GM21447 (cell line): ENCODE results near the gene SBF2.
"Not testable (repeated sequence)": the region's sequence is repeated elsewhere in the genome, so short reads cannot be mapped to it uniquely, and the experiment has no call there.

Experiments
- ATAC-seq: cut with Tn5 transposase; IDR thresholded peaks from one replicate; pipeline ENCODE4 v1.9.1; 2021; ENCODE audit not compliant: unreplicated experiment

The SBF2 gene

DNA sequence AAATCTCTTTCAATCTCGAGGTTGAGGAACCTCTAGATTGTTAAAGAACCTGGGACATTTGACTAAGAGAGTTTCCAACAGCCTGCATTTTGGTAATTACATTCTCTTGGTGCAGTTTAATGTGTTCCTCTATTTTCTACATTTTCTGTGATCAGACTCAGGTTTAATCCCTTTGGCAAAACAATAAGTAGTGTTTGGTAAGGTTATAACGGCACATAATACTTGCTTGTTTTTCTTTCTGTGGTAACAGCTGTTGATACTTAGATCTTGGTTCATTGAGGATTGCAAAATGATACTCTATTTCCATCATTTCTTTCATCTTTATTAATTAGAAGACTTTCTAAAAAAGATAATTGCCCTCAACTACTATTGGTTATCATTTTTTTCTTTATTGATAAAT is 271.3 kb downstream of the SBF2 start:
- ATAC-seq: no peak

DNA sequence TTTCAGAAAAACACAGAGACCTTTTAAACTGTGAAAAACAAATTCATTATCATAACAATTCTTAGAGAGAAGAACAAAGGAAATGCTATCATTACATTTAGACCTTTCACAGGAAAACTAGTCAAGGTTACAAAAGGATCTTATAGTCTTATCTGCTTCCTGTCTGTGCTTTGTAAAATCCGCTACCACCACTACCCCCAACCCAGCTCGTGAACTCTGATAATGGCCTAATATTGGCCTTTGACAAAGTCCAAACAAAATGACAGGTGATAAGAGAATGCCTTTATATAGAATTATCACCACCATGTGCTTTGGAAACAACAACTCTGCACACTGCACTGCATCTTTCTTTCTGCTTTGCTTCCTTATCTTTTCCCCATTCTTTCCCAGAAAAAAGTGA is 272.5 kb downstream of the SBF2 start:
- no peak for ATAC-seq

DNA sequence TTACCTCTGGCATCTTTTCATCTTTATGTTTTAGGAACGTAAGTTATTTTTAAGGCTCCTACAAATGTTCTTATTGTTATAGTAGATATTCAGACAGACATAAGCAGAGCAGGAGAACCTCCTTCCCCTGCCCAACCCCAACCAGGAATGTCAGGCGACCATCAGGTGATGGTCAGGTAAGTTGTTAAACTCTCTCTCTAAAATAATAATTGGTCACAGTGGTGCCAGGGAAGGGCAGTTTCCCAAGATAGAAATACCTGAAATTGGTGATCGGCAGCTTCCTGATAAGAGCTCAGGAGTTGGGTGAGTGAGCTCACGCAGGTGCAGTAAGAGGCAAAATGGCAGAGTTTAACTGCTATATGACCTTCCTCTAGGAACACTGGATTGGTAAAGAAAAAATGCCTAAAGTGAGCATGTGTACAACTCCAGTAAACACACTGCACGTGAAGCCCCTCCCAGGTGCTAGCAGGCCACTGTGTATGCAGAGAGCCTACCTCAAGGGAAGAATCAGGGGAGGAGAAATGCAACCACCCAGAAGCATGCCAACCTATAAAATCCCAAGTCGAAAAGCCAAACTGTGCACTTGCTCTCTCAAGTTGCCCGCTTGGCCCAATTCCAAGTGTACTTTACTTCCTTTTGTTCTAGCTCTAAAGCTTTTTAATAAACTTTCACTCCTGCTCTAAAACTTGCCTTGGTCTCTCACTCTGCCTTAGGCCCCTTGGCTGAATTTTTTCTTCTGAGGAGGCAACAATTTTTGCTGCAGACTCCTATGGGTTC is 273.9 kb downstream of the SBF2 start:
- ATAC-seq: no peak

DNA sequence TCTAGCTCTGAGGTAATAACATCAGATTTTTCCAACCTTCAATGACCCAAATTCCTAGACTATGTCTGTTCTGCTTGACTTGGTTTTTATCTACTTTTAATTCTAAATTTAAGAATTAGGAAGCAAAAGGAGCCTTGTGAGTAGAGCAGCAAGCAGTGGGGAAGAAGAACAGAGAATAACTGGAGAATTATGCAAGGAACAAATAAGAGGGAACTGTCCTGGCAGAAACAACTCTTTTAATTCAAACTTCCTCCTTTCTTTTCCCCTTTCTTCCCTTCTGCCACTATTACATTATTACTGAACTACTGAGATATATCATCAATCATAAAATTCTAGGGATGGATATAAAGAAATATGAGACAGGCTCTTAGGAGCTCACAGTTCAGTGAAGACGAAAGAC is 276.1 kb downstream of the SBF2 start:
- ATAC-seq: no peak

DNA sequence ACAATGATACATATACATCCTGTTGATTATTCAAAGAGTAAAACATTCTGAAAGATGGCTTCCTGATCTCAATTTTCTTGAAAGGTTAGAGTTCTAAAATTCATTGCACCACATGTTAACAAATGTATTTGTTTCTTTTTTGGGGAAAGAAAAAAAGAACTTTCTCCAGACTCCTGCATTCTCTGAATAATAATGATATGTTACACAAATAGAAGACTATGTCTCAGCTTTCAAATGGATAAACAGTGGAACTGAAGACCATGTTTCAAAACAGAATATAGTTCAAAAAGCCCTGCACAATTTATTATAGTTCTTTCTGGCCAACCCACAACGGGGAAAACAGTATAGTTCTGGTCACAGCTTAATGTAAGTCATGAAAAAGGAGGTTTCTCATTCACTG is 277.0 kb downstream of the SBF2 start:
- ATAC-seq: no peak

DNA sequence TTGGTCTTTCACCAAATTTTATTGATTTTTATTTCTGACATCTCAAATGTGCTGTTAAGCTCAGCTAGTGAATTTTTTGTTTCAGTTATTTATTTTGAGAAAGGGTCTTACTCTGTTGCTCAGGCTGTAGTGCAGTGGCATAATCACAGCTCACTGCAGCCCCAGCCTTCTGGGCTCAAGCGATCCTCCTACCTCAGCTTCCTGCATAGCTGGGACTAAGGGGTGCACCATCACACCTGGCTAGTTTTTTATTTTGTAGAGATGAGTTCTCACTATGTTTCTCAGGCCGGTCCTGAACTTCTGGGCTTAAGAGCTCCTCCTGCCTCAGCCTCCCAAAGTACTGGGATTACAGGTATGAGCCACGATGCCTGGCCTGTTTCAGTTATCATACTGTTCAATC is 282.0 kb downstream of the SBF2 start:
- ATAC-seq: no peak

DNA sequence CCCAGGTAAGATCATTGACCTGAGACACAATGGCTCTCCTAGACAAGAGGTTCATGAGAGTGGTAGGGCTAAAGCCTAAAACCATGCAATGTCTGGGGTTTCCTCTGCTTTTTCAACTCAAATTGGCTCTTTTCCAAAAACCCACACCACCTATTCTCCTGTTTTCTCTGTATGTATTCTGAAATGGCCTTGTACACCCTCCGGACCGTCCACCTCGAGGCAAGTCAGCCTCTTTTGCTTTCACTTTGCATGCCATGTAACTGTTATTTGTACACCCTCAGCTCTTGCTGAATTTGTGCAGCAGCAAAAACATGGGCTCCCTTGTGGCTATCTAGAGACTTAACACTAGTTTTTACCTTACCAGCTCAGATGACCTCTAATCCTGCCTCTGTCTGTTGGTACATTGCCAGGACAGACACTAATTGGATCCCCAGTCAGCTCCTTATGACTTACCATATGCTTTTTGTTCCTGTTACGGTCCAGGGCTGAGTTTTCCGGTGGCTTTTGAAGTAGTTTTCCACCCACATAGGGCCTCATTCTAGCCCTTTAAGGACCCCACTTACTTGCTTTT is 288.0 kb downstream of the SBF2 start:
- no peak for ATAC-seq

DNA sequence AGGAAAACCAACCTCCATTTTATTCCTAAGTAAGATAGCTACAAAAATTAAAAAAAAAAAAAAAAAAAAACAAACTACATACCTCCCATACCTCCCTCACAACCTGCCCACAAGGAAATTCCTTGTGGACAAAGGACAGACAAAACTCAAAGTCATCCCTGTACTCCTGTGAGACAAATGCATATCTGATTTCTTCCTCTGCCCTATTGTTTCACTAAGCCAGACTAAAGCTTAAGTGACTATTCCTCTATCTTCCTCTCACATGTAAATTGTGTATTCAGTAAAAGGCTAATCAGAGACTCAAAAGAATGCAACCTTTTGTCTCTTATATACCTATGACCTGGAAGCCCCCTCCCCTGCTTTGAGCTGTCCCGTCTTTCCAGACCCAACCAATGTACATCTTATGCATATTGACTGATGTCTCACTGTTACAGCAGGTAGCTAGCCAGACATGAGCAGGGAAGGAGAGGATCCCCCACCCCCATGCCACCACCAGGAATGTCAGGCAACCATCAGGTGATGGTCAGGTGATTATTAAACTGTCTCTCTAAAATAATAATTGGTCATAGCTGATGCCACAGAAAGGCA is 289.4 kb downstream of the SBF2 start:
- ATAC-seq: no peak

DNA sequence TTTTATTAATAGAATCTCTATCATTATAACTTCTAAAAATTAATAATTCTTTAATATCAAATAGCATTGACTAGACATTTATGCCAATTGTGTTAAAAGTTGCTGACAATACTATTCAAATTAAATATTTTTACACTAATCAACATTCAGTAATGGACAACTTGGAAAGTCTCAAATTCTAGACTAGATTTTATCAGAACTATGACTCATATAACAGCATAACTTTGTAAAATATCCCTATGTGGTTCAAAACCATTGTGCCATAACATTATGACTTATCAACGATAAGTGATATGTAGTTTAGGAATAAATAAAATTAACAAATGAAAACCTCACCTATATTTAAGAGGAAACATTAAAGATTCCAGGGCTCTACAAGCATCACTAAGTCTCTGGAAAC is 291.8 kb downstream of the SBF2 start:
- ATAC-seq: no peak

DNA sequence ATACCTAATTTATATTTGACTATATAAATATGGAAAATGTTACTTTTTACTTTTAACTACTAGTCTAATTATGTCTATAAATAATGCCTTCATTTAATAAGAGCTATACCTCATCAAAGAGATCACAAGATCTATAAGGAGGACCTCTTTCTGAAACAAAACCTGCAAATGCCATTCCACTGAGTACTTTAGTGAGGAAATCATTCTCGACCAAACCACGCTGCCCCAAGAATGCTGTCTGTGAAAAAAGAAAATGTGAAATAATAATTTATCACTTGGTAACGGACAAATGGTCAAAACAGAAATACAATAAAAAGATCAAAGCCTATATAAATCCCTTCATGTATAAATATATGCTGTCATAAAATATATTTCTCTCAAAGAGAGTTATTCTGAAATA is 301.7 kb downstream of the SBF2 start:
- ATAC-seq: no peak

DNA sequence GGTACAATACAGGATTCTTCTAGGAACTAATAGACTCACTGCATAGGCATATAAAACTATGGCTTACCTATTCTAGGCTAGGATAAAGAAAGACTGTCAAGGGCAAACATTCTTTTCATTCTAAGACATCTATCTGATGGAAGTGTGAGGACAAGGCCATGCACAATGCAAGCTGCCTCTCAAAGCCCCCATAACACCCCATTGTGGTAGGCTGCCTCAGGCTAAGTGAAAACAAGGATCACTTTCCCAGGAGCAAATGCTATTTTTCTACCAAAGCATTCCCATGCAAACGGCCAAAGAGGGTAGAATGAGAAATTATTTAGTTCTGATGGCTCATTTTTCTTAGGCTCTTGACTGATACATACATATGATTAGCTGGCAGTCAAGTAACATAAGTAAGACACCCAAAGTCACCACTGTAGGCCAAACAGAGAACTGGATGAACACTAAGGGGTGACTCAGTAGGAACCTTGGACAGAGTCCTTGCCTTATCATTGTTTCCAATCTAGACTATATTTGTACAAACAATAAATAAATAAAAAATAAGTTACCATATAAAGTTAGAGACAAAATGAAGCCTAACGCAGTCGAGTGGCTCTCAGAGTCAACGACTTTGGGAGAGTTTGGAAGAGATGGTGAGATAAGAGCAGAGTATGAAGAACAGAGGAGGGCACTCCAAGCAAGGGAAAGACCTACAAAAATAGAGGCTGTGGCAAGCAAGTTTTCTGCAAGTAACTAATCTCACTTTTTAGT is 303.6 kb downstream of the SBF2 start:
- ATAC-seq: no peak

DNA sequence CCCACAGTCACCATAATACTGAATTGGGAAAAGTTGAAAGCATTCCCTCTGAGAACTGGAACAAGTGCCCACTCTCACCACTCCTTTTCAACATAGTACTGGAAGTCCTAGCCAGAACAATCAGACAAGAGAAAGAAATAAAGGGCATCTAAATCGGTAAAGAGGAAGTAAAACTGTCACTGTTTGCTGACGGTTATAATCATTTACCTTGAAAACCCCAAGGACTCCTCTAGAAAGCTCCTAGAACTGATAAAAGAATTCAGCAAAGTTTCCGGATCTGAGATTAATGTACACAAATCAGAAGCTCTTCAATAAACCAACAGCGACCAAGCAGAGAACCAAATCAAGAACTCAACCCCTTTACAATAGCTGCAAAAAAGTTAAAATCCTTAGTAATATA is 306.7 kb downstream of the SBF2 start:
- not testable (repeated sequence) for ATAC-seq

DNA sequence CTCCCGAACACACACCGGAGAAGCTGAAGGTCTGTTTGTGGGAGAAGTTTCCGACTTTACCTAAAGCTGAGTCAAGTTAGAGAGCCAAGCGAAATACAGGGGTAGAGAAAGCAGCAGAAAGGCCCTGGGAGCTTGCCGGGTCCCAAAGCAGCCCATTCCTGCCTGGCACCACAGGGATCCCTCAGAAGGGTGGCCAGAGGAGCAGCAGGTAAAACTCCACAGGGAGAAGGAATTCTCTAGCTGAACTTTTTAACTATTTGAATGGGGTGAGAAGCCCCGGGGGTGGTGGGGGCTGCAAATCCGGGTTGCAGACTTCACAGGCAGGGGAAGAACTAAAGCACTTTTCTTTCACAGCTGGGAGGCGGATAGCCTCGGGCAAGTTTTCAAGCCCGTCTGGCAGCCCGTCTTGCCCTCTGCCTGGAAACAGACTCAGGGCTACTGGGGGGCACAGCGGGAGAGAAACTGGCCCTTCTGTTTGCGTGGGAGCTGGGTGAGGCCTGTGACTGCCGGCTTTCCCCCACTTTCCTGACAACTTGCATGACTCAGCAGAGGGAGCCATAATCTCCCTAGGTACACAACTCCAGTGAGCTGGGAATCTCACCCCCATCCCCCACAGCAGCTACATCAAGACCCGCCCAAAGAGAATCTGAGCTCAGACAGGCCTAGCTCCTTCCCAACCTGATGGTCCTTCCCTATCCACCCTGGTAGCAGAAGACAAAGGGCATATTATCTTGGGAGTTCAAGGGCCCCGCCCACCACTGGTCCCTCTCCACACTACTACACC is 311.0 kb downstream of the SBF2 start:
- no peak for ATAC-seq

DNA sequence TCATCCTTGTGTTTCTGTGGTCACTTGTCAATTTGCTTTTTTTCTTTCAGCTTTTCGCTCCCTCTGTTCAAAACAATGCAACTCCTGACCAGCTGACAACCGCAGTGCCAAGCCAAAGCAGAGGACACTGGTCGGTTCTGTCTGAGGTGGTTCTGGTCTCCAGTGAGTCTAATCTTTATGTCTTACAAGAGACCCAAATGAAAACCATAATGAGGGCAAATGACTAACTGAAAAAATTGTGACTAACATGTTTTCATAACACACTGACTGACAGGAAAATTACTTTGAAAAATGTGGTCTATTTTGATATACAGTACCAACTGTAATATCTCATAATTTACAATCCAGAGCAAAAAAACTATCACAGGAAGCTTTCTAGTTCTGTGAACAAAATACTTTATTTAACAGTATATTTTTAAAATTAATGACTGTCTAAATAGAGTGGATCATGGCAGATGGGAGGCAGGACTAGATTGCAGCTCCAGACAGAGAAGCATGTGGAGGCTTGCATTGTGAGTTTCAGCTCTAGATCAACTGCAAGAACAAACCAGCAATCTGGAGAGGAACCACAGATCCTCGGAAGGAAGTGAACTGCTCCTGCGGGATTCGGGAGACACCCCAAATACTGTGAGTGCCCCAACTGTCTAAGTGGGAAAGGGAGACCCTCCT is 311.8 kb downstream of the SBF2 start:
- ATAC-seq: no peak

DNA sequence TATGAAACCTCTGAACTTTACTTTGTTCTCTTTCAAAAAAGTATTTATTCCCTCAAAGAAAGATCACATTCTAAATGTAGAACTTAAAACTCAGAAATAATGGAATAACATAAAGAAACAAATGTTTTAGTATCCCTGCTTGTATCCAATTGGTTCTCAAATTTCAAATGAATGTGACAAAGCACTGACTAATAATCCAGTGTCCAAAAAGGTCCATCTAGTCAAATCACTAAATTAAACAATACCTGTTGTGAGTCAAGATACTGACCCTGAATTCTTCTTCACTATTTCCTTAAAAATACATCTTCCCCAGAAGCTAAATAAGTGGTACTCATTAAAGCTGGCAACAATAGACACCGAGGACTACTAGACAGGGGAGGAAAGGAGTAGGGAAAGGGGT is 313.1 kb downstream of the SBF2 start:
- no peak for ATAC-seq

DNA sequence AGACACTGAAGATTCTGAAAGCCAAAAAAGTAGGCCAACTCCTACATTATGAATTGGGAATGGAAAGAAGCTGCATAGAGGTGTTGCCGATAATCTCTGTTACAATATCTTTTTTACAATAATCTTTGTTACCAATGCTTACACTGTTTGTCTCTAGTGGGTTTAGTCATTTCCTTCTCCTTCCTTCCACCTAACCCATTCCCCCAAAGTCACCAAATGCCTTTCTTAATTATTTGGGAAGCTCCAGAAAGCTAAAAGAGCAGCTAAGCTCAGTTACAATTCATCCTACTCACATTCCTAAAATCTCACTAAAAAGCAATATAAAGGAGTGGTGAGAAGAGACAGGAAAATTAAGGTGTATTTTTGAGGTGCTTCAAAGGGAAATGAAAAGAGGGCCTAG is 316.5 kb downstream of the SBF2 start:
- no peak for ATAC-seq

DNA sequence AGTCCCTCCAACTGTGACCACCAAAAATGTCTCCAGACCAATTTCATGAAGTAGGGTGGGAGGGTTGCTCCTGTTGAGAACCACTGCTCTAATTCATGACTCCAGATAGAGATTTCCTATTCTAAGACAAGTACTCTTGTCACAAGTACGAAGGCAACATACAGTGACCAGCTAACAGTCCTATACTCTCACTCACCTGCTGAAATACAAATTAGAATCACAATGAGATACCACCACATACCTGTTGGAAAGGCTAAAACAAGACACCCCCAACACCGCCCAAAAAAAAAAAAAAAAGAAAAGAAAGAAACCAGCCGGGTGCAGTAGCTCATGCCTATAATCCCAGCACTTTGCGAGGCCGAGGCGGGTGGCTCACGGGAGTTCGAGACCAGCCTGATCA is 319.6 kb downstream of the SBF2 start:
- no peak for ATAC-seq

DNA sequence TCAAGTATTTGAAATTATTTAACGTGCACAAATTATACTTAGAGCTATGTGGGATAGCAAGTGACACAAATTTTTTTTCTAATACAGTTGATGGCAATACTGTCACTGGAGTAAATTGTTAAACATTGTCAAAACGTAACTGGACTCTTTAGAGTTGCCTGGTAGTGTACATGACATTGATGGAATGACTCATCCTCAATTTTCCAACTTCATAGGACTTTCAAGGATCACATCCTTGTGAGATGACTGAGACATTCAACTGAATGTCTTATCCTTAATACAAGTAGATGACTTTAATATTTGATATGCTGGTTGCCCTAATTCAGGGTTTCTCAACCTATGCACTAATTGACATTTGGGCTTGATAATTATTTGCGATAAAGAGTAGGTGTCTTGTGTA is 320.1 kb downstream of the SBF2 start:
- ATAC-seq: no peak

DNA sequence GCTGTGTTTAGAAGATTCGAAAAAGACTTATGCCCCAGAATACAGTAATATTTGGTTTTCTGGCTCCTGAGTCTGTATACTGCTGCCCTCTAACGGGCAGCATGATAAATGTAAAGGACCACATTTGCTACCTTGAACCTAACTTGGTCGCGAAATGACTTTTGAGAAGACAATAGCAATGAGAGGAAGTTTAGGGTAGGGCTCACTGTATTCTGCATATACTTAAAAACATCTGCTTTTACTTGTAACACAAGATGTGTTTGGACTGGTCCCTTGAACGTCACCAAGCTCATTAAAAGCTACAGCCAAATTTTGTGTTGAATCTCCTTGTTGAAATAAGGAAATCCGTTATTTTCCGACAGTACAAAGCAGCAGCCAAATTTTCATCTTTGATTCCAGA is 321.0 kb downstream of the SBF2 start:
- no peak for ATAC-seq

DNA sequence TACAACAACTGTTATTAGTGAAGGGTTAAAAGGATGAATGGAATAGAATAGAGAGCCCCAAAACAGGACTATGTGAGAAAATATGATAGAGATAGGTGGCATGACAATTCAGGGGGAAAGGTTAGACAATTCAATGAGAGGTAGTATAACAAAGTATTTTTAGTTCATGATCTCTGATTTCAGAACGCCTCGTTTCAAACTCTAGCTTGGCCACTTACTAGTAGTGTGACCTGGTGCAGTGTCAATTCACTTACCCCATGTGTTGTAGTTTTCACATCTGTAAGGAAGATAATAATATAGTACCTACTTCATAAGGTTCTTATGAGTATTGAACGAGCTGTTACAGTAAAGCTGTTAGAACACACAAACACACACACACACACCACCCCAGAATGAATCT is 322.1 kb downstream of the SBF2 start:
- no peak for ATAC-seq

DNA sequence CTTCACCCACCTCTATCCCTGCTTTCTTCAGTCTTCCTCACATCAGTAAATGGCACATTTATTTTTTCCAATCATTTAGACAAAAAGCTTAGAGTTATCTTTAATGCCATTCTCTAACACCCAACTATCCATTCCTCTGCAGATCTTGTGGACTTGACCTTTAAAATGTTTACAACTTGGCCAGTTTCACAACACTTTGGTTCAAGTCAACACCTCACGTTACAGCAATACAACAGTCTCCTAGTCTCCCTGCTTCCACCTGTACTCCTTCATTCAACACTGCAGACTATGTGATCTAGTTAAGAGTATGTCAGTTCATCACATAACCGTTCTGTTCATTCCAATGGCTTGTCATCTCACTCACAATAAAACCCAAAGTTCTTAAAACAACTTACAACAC is 325.0 kb downstream of the SBF2 start:
- no peak for ATAC-seq
